Body of pancreas (tissue), 4 donors: ENCODE data around the gene CERS5.

Experiments
- POLR2A ChIP-seq, 3 donors: fragments of 450-650 bp; IDR thresholded peaks; one replicate each; pipeline ENCODE4 v1.6.1; 2016; ENCODE audit warnings: antibody characterized with exemption in 3 of 3, mild to moderate bottlenecking in 2 of 3
- TF ChIP-seq, protein P1 (sequence below), 7 experiments: fragments of 450-650 bp in 4 of 7; fragments of 200-600 bp in 3 of 7; sonication (generic) in 3 of 7; IDR thresholded peaks; one replicate each; pipeline ENCODE4 v1.5.1; 2016 to 2019; ENCODE audit warnings: antibody characterized with exemption in 7 of 7

DNA sequence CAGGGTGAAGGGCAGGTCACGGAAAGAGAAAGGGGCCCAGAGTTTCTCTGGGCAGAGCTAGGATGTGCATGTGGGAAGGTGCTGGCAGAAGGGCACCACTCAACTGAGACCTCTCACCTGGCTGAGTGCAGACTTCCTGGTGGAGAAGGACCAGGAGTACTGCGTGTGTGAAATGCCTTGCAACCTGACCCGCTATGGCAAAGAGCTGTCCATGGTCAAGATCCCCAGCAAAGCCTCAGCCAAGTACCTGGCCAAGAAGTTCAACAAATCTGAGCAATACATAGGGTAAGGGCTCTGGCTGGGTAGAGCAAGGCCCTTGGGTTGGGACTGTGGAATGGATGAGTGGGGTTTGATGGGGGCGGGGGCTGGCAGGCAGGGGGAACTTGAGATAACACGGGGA is 87.4 kb downstream of the CERS5 start:
- TF ChIP-seq, protein P1, sequence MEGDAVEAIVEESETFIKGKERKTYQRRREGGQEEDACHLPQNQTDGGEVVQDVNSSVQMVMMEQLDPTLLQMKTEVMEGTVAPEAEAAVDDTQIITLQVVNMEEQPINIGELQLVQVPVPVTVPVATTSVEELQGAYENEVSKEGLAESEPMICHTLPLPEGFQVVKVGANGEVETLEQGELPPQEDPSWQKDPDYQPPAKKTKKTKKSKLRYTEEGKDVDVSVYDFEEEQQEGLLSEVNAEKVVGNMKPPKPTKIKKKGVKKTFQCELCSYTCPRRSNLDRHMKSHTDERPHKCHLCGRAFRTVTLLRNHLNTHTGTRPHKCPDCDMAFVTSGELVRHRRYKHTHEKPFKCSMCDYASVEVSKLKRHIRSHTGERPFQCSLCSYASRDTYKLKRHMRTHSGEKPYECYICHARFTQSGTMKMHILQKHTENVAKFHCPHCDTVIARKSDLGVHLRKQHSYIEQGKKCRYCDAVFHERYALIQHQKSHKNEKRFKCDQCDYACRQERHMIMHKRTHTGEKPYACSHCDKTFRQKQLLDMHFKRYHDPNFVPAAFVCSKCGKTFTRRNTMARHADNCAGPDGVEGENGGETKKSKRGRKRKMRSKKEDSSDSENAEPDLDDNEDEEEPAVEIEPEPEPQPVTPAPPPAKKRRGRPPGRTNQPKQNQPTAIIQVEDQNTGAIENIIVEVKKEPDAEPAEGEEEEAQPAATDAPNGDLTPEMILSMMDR (IDR thresholded peaks at IDR 0.05), result no peak
- no peak for TF ChIP-seq POLR2A (IDR thresholded peaks at IDR 0.05)
